LNCaP clone FGC (cell line): ENCODE results near the gene RAB40C.

ENCODE experiments used
- DNase-seq: peaks from one replicate; pipeline ENCODE4 v3.0.0-alpha.2; 2011; ENCODE audit warnings: low read depth
- H3K4me3 ChIP-seq: 2 replicates; pipeline ENCODE4 v1.5.1; 2011; ENCODE audit warnings: mild to moderate bottlenecking, low read depth, low read length, control low read depth
- TF ChIP-seq, protein P1 (sequence below): IDR thresholded peaks from 2 replicates; pipeline ENCODE4 v1.5.1; 2012; ENCODE audit warnings: mild to moderate bottlenecking; ENCODE audit not compliant: control insufficient read depth, insufficient read depth; ENCODE audit errors: extremely low read depth

RAB40C gene

DNA sequence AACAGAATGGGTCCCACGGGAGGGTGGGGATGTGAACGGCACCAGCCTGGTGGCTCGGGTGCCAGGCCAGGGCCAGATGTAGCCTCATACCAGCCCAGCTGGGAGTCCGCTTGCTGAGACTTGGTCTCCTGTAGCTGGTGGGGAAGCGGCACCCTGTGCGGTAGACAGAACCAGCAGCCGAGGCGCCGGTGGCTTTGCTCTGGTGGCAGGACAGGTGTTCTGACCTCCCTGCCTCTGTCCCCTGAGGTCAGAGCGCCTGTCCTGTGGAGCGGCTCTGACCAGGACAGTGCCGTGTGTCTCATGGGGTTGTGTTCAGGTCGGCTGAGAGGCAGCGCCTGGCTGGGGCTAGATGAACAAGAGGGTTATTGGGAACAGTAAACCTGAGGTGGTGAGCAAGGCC is 20.1 kb downstream of the RAB40C start:
- DNase-seq: no peak
- TF ChIP-seq, protein P1, sequence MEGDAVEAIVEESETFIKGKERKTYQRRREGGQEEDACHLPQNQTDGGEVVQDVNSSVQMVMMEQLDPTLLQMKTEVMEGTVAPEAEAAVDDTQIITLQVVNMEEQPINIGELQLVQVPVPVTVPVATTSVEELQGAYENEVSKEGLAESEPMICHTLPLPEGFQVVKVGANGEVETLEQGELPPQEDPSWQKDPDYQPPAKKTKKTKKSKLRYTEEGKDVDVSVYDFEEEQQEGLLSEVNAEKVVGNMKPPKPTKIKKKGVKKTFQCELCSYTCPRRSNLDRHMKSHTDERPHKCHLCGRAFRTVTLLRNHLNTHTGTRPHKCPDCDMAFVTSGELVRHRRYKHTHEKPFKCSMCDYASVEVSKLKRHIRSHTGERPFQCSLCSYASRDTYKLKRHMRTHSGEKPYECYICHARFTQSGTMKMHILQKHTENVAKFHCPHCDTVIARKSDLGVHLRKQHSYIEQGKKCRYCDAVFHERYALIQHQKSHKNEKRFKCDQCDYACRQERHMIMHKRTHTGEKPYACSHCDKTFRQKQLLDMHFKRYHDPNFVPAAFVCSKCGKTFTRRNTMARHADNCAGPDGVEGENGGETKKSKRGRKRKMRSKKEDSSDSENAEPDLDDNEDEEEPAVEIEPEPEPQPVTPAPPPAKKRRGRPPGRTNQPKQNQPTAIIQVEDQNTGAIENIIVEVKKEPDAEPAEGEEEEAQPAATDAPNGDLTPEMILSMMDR: no peak
- no peak overlapping the region for H3K4me3 ChIP-seq

DNA sequence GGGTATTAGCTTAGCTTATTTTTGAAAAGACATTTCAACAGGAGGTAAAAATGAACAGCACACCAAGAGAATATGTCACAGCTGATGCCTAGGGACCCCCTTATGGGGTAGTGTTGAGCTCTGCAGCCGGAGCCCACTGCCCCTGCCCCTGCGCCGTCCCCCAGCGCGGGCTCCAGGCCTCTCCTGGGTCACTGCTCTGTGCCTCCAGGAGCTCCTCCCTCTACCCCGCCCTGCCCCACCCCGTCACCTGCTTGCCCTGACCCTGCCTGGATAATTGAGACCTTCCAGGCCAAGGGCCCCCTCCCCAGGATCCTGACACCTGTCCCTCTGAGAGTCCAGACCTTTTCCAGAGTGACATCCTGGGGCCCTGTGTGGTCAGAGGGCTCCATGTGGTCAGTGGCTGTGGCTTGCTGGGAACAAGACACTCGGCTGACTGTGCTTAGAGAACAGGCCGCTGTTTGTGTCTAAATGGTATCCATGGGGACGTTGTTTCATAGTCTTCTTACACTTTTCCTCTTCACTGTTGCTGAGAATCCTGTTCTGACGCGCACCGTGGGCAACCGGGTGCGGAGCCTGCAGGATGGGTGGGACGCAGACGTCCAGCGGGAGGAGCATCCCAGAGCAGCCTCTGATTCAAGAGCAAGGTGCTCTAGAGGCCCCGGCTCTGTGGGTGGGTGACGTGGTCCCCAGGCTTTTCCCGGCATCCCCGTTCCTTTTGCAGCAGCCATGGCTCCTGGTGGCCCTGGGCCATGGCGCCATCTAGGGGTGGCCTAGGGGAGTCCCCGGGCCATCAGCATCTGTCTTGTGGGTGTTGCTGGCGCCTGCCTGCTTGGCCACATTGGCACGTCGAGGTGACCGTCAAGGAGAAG is 20.9 kb downstream of the RAB40C start:
- no peak for DNase-seq
- TF ChIP-seq, protein P1: peak; percentile 34; the same call in 1 of the 2 replicates
- no peak overlapping the region for H3K4me3 ChIP-seq

DNA sequence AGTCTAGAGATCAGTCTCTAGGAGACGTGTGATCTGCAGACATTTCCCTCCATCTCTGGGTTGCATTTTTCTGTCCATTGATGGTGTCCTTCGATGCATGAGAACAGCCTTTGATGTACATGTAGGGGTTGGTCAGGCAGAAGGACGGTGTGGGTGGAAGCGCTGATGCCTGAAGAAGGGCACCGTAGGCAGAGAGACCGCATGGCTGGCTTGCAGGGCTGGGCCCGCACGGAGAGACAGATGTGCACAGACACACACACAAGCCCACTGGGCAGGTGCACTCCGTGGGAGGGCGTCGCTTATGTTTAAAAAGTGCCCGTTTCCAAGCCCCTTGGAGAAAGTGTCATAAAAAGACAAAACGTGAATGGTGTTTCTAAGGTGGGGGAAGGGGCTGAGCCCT is 25.3 kb downstream of the RAB40C start:
- TF ChIP-seq, protein P1: no peak
- no peak for DNase-seq
- no peak overlapping the region for H3K4me3 ChIP-seq

DNA sequence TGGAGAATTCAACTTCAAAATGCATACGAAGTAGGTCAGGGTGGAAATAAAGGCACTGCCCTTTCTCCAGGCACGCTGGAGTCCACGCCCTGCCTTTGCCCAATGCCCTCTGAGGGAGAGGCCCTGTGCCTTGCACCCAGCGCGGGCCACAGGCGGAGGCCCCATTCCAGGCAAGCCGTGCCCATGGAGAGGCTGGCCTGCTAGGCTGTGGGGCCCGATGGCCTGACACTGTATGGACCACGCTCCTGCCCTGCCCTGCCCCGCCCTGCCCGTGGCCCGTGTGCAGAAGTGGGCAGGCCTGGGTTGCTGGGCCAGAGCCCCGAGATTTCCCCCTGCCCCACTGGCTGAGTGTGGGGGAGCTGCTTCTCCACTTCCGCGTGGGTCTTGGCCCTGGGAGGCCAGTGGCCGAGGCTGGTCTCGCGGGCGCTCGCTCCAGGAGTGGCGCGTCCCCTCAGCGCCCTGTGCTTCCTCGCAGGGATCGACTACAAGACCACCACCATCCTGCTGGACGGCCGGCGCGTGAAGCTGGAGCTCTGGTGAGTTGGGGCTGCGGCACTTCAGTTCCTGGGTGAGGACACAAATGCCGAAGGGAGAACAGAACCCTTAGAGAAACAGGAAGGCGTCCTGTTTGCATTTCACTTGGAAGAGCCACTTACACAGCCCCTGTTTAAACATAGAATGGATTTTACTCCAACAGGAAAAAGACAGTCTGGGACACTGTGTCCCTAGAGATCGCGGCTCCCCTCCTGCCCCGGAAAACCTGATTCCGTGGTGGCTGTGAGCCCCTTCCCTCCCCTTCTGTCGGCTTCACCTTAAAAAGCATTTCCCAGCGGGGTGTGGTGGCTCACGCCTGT is 27.1 kb downstream of the RAB40C start:
- peak; percentile 19 for DNase-seq
- TF ChIP-seq, protein P1: no peak
- H3K4me3 ChIP-seq: no peak overlapping the region

DNA sequence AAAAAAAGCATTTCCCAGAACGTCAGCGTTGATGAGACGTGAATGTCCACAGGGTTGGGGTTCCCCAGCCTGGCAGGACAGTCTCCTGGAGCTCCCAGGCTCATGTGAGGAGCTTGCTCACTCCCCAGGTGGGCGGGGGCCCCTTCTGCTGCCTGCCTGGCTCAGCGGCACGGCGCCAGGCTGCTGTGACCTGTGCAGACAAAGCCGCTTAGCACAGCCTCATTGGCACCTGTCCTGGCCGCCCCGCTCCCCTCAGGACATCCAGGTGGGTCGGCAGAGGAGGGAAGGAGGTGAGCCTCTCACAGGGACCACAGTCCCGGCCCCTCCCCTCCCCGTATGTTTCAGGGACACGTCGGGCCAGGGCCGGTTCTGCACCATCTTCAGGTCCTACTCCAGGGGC is 28.0 kb downstream of the RAB40C start:
- H3K4me3 ChIP-seq: no peak overlapping the region
- DNase-seq: no peak
- TF ChIP-seq, protein P1: no peak

DNA sequence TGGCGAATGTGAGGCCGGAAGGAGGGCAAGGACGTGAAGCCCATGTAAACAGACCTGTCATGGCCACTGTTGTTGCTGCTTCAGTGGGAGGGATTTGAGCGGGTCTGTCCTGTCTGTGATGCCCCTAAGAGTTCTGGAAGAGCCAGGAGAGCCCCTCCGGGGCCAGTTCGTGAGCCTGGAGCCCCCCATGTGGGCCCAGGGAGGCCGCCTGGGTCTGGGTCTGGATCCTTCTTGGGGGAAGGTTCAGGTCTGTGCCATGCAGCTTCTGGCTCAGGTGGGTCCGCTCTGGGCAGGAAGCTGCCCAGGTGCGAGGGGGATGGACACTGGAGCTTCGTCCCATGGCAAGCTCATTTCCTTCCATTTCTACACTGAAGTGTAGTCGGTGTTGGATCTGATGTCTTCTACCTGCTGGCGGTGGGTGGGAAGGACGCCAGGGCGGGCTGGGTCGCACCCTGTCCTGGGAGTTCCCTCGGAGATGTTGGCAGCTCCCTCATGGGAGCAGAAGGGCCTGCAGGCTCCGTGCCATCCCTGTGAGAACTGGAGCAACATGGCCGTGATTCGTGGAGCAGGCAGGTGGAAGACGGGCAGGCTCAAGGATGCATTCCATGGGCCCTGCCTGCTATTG is 29.7 kb downstream of the RAB40C start:
- TF ChIP-seq, protein P1: no peak

More for the DNA sequence above, 29.7 kb downstream of the RAB40C start:
- DNase-seq: no peak
- no peak overlapping the region for H3K4me3 ChIP-seq
